GM19438 (cell line): ENCODE measurements around the gene CLDN5.

ENCODE experiments used
- ATAC-seq: cut with Tn5 transposase; IDR thresholded peaks from one replicate; pipeline ENCODE4 v1.9.1; 2021; ENCODE audit warnings: low read depth; ENCODE audit not compliant: unreplicated experiment

The CLDN5 gene

GRCh38 chr22:19524170-19525115, at the start of gene CLDN5:
TSS of gene CLDN5 (minus strand) at chr22:19524410. CDS start at chr22:19524255, 155 bp downstream.
- ATAC-seq = no peak

GRCh38 chr22:19571995-19572394, 47.8 kb upstream of the CLDN5 start:
- ATAC-seq = no peak

GRCh38 chr22:19571207-19571795, 47.1 kb upstream of the CLDN5 start:
- no peak for ATAC-seq

- no peak for ATAC-seq
Measured at GRCh38 chr22:19569976-19570375, 45.8 kb upstream of the CLDN5 start.

GRCh38 chr22:19569276-19569640, 45.0 kb upstream of the CLDN5 start:
- ATAC-seq = no peak

GRCh38 chr22:19568337-19569275, 44.4 kb upstream of the CLDN5 start:
- no peak for ATAC-seq

GRCh38 chr22:19567157-19568009, 43.2 kb upstream of the CLDN5 start:
- ATAC-seq = no peak

GRCh38 chr22:19566279-19567156, 42.3 kb upstream of the CLDN5 start:
- no peak for ATAC-seq

GRCh38 chr22:19565382-19566278, 41.4 kb upstream of the CLDN5 start:
- no peak for ATAC-seq

- ATAC-seq = no peak
Measured at GRCh38 chr22:19559956-19560355, 35.7 kb upstream of the CLDN5 start.

- ATAC-seq = no peak
Measured at GRCh38 chr22:19559324-19559811, 35.2 kb upstream of the CLDN5 start.

- no peak for ATAC-seq
Measured at GRCh38 chr22:19556963-19557545, 32.8 kb upstream of the CLDN5 start.

- no peak for ATAC-seq
Measured at GRCh38 chr22:19555651-19556050, 31.4 kb upstream of the CLDN5 start.

- ATAC-seq = no peak
Measured at GRCh38 chr22:19554834-19555404, 30.7 kb upstream of the CLDN5 start.

GRCh38 chr22:19553201-19553600, 29.0 kb upstream of the CLDN5 start:
- no peak for ATAC-seq

- no peak for ATAC-seq
Measured at GRCh38 chr22:19550382-19550781, 26.2 kb upstream of the CLDN5 start.

- no peak for ATAC-seq
Measured at GRCh38 chr22:19549428-19549827, 25.2 kb upstream of the CLDN5 start.
